ENCODE results near the gene HSPG2.
"Not testable (repeated sequence)": the region's sequence is repeated elsewhere in the genome, so short reads cannot be mapped to it uniquely, and the experiment has no call there.

HSPG2 gene

GRCh38 chr1:21944733-21945073 lies 7.6 kb upstream of the HSPG2 start:
- no peak overlapping the region for H3K4me2 ChIP-seq (ENCODE audit: low read length)
- no peaks in the 10 kb centered on the region for H3K79me2 ChIP-seq (ENCODE audit: control insufficient read depth, insufficient read depth, low read length)
- no peak overlapping the region for H4K5ac ChIP-seq (ENCODE audit: low read length)
- H3K18ac ChIP-seq (ENCODE audit: low read length) = peak overlapping the region; percentile 71
- peak overlapping the region; percentile 40 for H3K4ac ChIP-seq (ENCODE audit: low read depth, low read length)
- H3K36me3 ChIP-seq (ENCODE audit: control insufficient read depth, insufficient read depth, low read length) = no peaks in the 10 kb centered on the region
- no peak overlapping the region for H2BK5ac ChIP-seq (ENCODE audit: low read length)
- no peaks in the 10 kb centered on the region for H3K4me1 ChIP-seq (ENCODE audit: control insufficient read depth, low read depth, low read length)
- H3K9ac ChIP-seq (ENCODE audit: low read length) = peak overlapping the region; percentile 27
- no peak for DNase-seq
- no peak overlapping the region for H2BK15ac ChIP-seq (replicated peaks; ENCODE audit: low read depth)
- H3K23ac ChIP-seq (ENCODE audit: low read length) = no peak overlapping the region
- no peak overlapping the region for H3K4me3 ChIP-seq (ENCODE audit: low read length)
- H3K27ac ChIP-seq (ENCODE audit: low read depth, low read length) = peak overlapping the region; percentile 92
- peak overlapping the region; percentile 17 for H3K56ac ChIP-seq (ENCODE audit: low read length)
- no peaks in the 10 kb centered on the region for H3K27me3 ChIP-seq (ENCODE audit: insufficient read depth, low read length, poor library complexity)
- H2AK5ac ChIP-seq (ENCODE audit: low read length) = no peak overlapping the region
- H3K79me1 ChIP-seq (ENCODE audit: low read length) = no peaks in the 10 kb centered on the region
- H4K8ac ChIP-seq (ENCODE audit: low read depth, low read length) = no peak overlapping the region
- WGBS (ENCODE audit: extremely low coverage, insufficient coverage, low lambda C conversion rate) = no CpG with 5 or more reads among the region's 3 CpGs
- H2BK120ac ChIP-seq (ENCODE audit: low read depth, low read length) = peak overlapping the region; percentile 79

GRCh38 chr1:21942959-21943640 lies 6.0 kb upstream of the HSPG2 start:
- H3K27me3 ChIP-seq (ENCODE audit: insufficient read depth, low read length, poor library complexity); H3K27ac ChIP-seq (ENCODE audit: low read depth, low read length); H2BK5ac ChIP-seq (ENCODE audit: low read length); H4K5ac ChIP-seq (ENCODE audit: low read length); H3K4me1 ChIP-seq (ENCODE audit: control insufficient read depth, low read depth, low read length); H3K4ac ChIP-seq (ENCODE audit: low read depth, low read length); H3K79me2 ChIP-seq (ENCODE audit: control insufficient read depth, insufficient read depth, low read length); H3K56ac ChIP-seq (ENCODE audit: low read length); H3K4me3 ChIP-seq (ENCODE audit: low read length); H3K36me3 ChIP-seq (ENCODE audit: control insufficient read depth, insufficient read depth, low read length); H3K4me2 ChIP-seq (ENCODE audit: low read length); H4K8ac ChIP-seq (ENCODE audit: low read depth, low read length); H3K23ac ChIP-seq (ENCODE audit: low read length); H2BK15ac ChIP-seq (replicated peaks; ENCODE audit: low read depth); DNase-seq; H3K79me1 ChIP-seq (ENCODE audit: low read length); H2BK120ac ChIP-seq (ENCODE audit: low read depth, low read length); H3K18ac ChIP-seq (ENCODE audit: low read length); H3K9ac ChIP-seq (ENCODE audit: low read length); H2AK5ac ChIP-seq (ENCODE audit: low read length): not testable (repeated sequence)
- no CpG with 5 or more reads among the region's 19 CpGs for WGBS (ENCODE audit: extremely low coverage, insufficient coverage, low lambda C conversion rate)

- no peak for DNase-seq
- H3K4me1 ChIP-seq (ENCODE audit: control insufficient read depth, low read depth, low read length) = peaks cover 3% of the 10 kb centered on the region
- H3K27ac ChIP-seq (ENCODE audit: low read depth, low read length) = no peak overlapping the region
Measured at GRCh38 chr1:21942464-21942863, 5.4 kb upstream of the HSPG2 start.

GRCh38 chr1:21941370-21941769 lies 4.3 kb upstream of the HSPG2 start:
- Histone ChIP-seq H3K4ac (ENCODE audit: low read depth, low read length) (no peak overlapping the region), H2BK120ac (ENCODE audit: low read depth, low read length) (no peak overlapping the region), H3K56ac (ENCODE audit: low read length) (no peak overlapping the region), H4K5ac (ENCODE audit: low read length) (no peak overlapping the region), H3K18ac (ENCODE audit: low read length) (no peak overlapping the region), H3K27ac (ENCODE audit: low read depth, low read length) (no peak overlapping the region), H3K36me3 (ENCODE audit: control insufficient read depth, insufficient read depth, low read length) (no peaks in the 10 kb centered on the region), H3K4me2 (ENCODE audit: low read length) (no peak overlapping the region), H2BK5ac (ENCODE audit: low read length) (no peak overlapping the region), H3K79me1 (ENCODE audit: low read length) (no peaks in the 10 kb centered on the region), H2AK5ac (ENCODE audit: low read length) (no peak overlapping the region), H3K4me1 (ENCODE audit: control insufficient read depth, low read depth, low read length) (peaks cover 3% of the 10 kb centered on the region), H3K23ac (ENCODE audit: low read length) (no peak overlapping the region), H4K8ac (ENCODE audit: low read depth, low read length) (no peak overlapping the region), H3K79me2 (ENCODE audit: control insufficient read depth, insufficient read depth, low read length) (peaks cover 4% of the 10 kb centered on the region), H3K27me3 (ENCODE audit: insufficient read depth, low read length, poor library complexity) (no peaks in the 10 kb centered on the region), H2BK15ac (replicated peaks; ENCODE audit: low read depth) (no peak overlapping the region), H3K9ac (ENCODE audit: low read length) (no peak overlapping the region), H3K4me3 (ENCODE audit: low read length) (no peak overlapping the region)
- DNase-seq = no peak
- WGBS (ENCODE audit: extremely low coverage, insufficient coverage, low lambda C conversion rate) = no CpG with 5 or more reads among the region's 5 CpGs

More at GRCh38 chr1:21942464-21942863, 5.4 kb upstream of the HSPG2 start:
- no peak overlapping the region for H3K4me2 ChIP-seq (ENCODE audit: low read length)
- no peak overlapping the region for H3K9ac ChIP-seq (ENCODE audit: low read length)
- no peaks in the 10 kb centered on the region for H3K27me3 ChIP-seq (ENCODE audit: insufficient read depth, low read length, poor library complexity)
- no peak overlapping the region for H2BK120ac ChIP-seq (ENCODE audit: low read depth, low read length)
- no peak overlapping the region for H3K4ac ChIP-seq (ENCODE audit: low read depth, low read length)
- no peak overlapping the region for H2AK5ac ChIP-seq (ENCODE audit: low read length)
- no peak overlapping the region for H3K18ac ChIP-seq (ENCODE audit: low read length)
- H3K23ac ChIP-seq (ENCODE audit: low read length) = no peak overlapping the region
- H3K36me3 ChIP-seq (ENCODE audit: control insufficient read depth, insufficient read depth, low read length) = no peaks in the 10 kb centered on the region
- H2BK5ac ChIP-seq (ENCODE audit: low read length) = no peak overlapping the region
- no peak overlapping the region for H3K56ac ChIP-seq (ENCODE audit: low read length)
- no peak overlapping the region for H4K5ac ChIP-seq (ENCODE audit: low read length)
- no peaks in the 10 kb centered on the region for H3K79me2 ChIP-seq (ENCODE audit: control insufficient read depth, insufficient read depth, low read length)
- no peaks in the 10 kb centered on the region for H3K79me1 ChIP-seq (ENCODE audit: low read length)
- no peak overlapping the region for H4K8ac ChIP-seq (ENCODE audit: low read depth, low read length)
- H3K4me3 ChIP-seq (ENCODE audit: low read length) = no peak overlapping the region
- no CpG with 5 or more reads among the region's 10 CpGs for WGBS (ENCODE audit: extremely low coverage, insufficient coverage, low lambda C conversion rate)
- H2BK15ac ChIP-seq (replicated peaks; ENCODE audit: low read depth) = no peak overlapping the region

GRCh38 chr1:21940492-21940891 lies 3.4 kb upstream of the HSPG2 start:
- Histone ChIP-seq H3K4ac (ENCODE audit: low read depth, low read length) (no peak overlapping the region), H2BK5ac (ENCODE audit: low read length) (no peak overlapping the region), H3K27me3 (ENCODE audit: insufficient read depth, low read length, poor library complexity) (no peaks in the 10 kb centered on the region), H3K36me3 (ENCODE audit: control insufficient read depth, insufficient read depth, low read length) (no peaks in the 10 kb centered on the region), H3K79me2 (ENCODE audit: control insufficient read depth, insufficient read depth, low read length) (peaks cover 6% of the 10 kb centered on the region), H3K9ac (ENCODE audit: low read length) (no peak overlapping the region), H3K56ac (ENCODE audit: low read length) (no peak overlapping the region), H4K8ac (ENCODE audit: low read depth, low read length) (no peak overlapping the region), H2BK120ac (ENCODE audit: low read depth, low read length) (no peak overlapping the region), H3K27ac (ENCODE audit: low read depth, low read length) (no peak overlapping the region), H2AK5ac (ENCODE audit: low read length) (no peak overlapping the region), H4K5ac (ENCODE audit: low read length) (no peak overlapping the region), H2BK15ac (replicated peaks; ENCODE audit: low read depth) (no peak overlapping the region), H3K18ac (ENCODE audit: low read length) (no peak overlapping the region), H3K4me2 (ENCODE audit: low read length) (no peak overlapping the region), H3K4me1 (ENCODE audit: control insufficient read depth, low read depth, low read length) (peaks cover 4% of the 10 kb centered on the region), H3K4me3 (ENCODE audit: low read length) (no peak overlapping the region), H3K79me1 (ENCODE audit: low read length) (peaks cover under 1% of the 10 kb centered on the region), H3K23ac (ENCODE audit: low read length) (no peak overlapping the region)
- WGBS (ENCODE audit: extremely low coverage, insufficient coverage, low lambda C conversion rate) = no CpG with 5 or more reads among the region's 2 CpGs
- DNase-seq = no peak
